Caki2 (cell line): ENCODE measurements around the gene SCARB2. TPM values are rescaled to one million over a fixed set of nuclear protein-coding genes. Genes with fewer than 3 reads are reported as not detected.
A peak's percentile ranks its signal among the peaks of the same experiment; 100 is the strongest.

Experiments
- DNase-seq: peaks from one replicate; pipeline ENCODE4 v3.0.0-alpha.2; 2015; ENCODE audit warnings: low read depth
- in situ Hi-C: cut with HindIII; loops from 2 replicates; pipeline ENCODE4 v1.10.0; 2016; ENCODE audit warnings: low sequenced_read_pairs, low pct_unique_long_range_greater_than_20kb, mixed read lengths
- total RNA-seq: library from RNA; depleted of rRNA; stranded (reverse); fragments of >200 nt; shearing (Covaris generic); gene quantifications from 2 replicates; pipeline ENCODE4 v1.2.3, GENCODE V29; 2014; ENCODE audit warnings: low replicate concordance

The SCARB2 gene
- total RNA-seq, 1 experiment from 2014 or later = 94.3 TPM

GRCh38 chr4:76233967-76234678 is 20.5 kb upstream of the SCARB2 start:
- in situ Hi-C loops = no loop called here

GRCh38 chr4:76233529-76233928 is 19.9 kb upstream of the SCARB2 start:
- DNase-seq = no peak

More at GRCh38 chr4:76233967-76234678, 20.5 kb upstream of the SCARB2 start:
- DNase-seq = no peak

GRCh38 chr4:76233083-76233482 is 19.5 kb upstream of the SCARB2 start:
- DNase-seq = no peak
- in situ Hi-C loops = no loop called here

More at GRCh38 chr4:76233529-76233928, 19.9 kb upstream of the SCARB2 start:
- in situ Hi-C loops = no loop called here

- in situ Hi-C loops = no loop called here
- no peak for DNase-seq
Observed at GRCh38 chr4:76232681-76233080, 19.1 kb upstream of the SCARB2 start.

- in situ Hi-C loops = no loop called here
- DNase-seq = no peak
Observed at GRCh38 chr4:76226418-76226817, 12.8 kb upstream of the SCARB2 start.

GRCh38 chr4:76224171-76224570 is 10.5 kb upstream of the SCARB2 start:
- in situ Hi-C loops = no loop called here
- no peak for DNase-seq

GRCh38 chr4:76219299-76220055 is 5.9 kb upstream of the SCARB2 start:
- DNase-seq = no peak
- in situ Hi-C loops = no loop called here

GRCh38 chr4:76216975-76217814 is 3.6 kb upstream of the SCARB2 start:
- in situ Hi-C loops = no loop called here
- peak; percentile 21 for DNase-seq

- in situ Hi-C loops = no loop called here
- DNase-seq = no peak
Observed at GRCh38 chr4:76216524-76216923, 2.9 kb upstream of the SCARB2 start.

GRCh38 chr4:76215077-76215476 is 1.5 kb upstream of the SCARB2 start:
- no peak for DNase-seq
- in situ Hi-C loops = no loop called here

GRCh38 chr4:76214177-76214675 is 602 bp upstream of the SCARB2 start:
- in situ Hi-C loops = no loop called here
- DNase-seq = no peak

GRCh38 chr4:76212851-76213414 is 691 bp downstream of the SCARB2 start:
- in situ Hi-C loops = no loop called here
- DNase-seq = no peak

GRCh38 chr4:76211769-76212708 is 1.6 kb downstream of the SCARB2 start:
- in situ Hi-C loops = no loop called here
- DNase-seq = no peak

- no peak for DNase-seq
- in situ Hi-C loops = no loop called here
Observed at GRCh38 chr4:76210452-76210851, 3.2 kb downstream of the SCARB2 start.

GRCh38 chr4:76209881-76210280 is 3.7 kb downstream of the SCARB2 start:
- in situ Hi-C loops = no loop called here
- DNase-seq = no peak

GRCh38 chr4:76208005-76208765 is 5.4 kb downstream of the SCARB2 start:
- in situ Hi-C loops = no loop called here
- peak; percentile 72 for DNase-seq

GRCh38 chr4:76207549-76207948 is 6.1 kb downstream of the SCARB2 start:
- in situ Hi-C loops = no loop called here
- DNase-seq = no peak
